SIG-M5 treated with dmso at 0.1 percent for 504 hours (cell line): ENCODE results near the gene SPRR1A.
A peak's percentile ranks its signal among the peaks of the same experiment; 100 is the strongest.
"Not testable (repeated sequence)": the region's sequence is repeated elsewhere in the genome, so short reads cannot be mapped to it uniquely, and the experiment has no call there.

Experiments used
- DNase-seq: peaks from one replicate; lab custom pipeline; 2025; ENCODE audit not compliant: unreplicated experiment; lab: John Stamatoyannopoulos, UW

Gene SPRR1A

GRCh38 chr1:152972196-152972886 is 11.5 kb upstream of the SPRR1A start:
- DNase-seq = no peak

- no peak for DNase-seq
These were observed 7.2 kb upstream of the SPRR1A start for GRCh38 chr1:152976688-152977087.

- no peak for DNase-seq
These were observed 6.3 kb upstream of the SPRR1A start for GRCh38 chr1:152977614-152978013.

- no peak for DNase-seq
These were observed 3.2 kb upstream of the SPRR1A start for GRCh38 chr1:152980676-152981075.

GRCh38 chr1:152981146-152981871 is 2.6 kb upstream of the SPRR1A start:
- DNase-seq = no peak

- no peak for DNase-seq
These were observed 1.8 kb upstream of the SPRR1A start for GRCh38 chr1:152982076-152982475.

- DNase-seq = no peak
These were observed 647 bp upstream of the SPRR1A start for GRCh38 chr1:152983234-152983633.

GRCh38 chr1:152986578-152986977 is 2.7 kb downstream of the SPRR1A start:
- DNase-seq = no peak

- no peak for DNase-seq
These were observed 9.3 kb downstream of the SPRR1A start for GRCh38 chr1:152993186-152993585.

GRCh38 chr1:152995842-152996241 is 12.0 kb downstream of the SPRR1A start:
- DNase-seq = no peak

- DNase-seq = no peak
These were observed 12.9 kb downstream of the SPRR1A start for GRCh38 chr1:152996633-152997400.

- DNase-seq = no peak
These were observed 14.0 kb downstream of the SPRR1A start for GRCh38 chr1:152997901-152998300.

GRCh38 chr1:152998476-152998875 is 14.6 kb downstream of the SPRR1A start:
- DNase-seq = no peak

- no peak for DNase-seq
These were observed 15.9 kb downstream of the SPRR1A start for GRCh38 chr1:152999818-153000217.

- DNase-seq = no peak
These were observed 16.4 kb downstream of the SPRR1A start for GRCh38 chr1:153000294-153000693.

GRCh38 chr1:153001382-153001781 is 17.5 kb downstream of the SPRR1A start, which contains the start of gene SPRR3:
TSS of gene SPRR3 (plus strand) at chr1:153001749. CDS start at chr1:153003021, 1,272 bp downstream.
- no peak for DNase-seq

GRCh38 chr1:153011235-153011758 is 27.4 kb downstream of the SPRR1A start:
- not testable (repeated sequence) for DNase-seq

- not testable (repeated sequence) for DNase-seq
These were observed 37.9 kb downstream of the SPRR1A start for GRCh38 chr1:153021829-153022228.

GRCh38 chr1:153022340-153022739 is 38.5 kb downstream of the SPRR1A start:
- DNase-seq = peak; percentile 30

GRCh38 chr1:153023109-153023508 is 39.2 kb downstream of the SPRR1A start:
- DNase-seq = no peak

GRCh38 chr1:153024413-153024812 is 40.5 kb downstream of the SPRR1A start:
- no peak for DNase-seq
